B cell (primary cell): ENCODE results near the gene DDX21. TPM values are rescaled to one million over a fixed set of nuclear protein-coding genes. Genes with fewer than 3 reads are reported as not detected.

Experiments used
- ATAC-seq: fragments of 200-7000 bp; cut with Tn5 transposase; one replicate; pipeline ENCODE4 v1.10.0; 2021; ENCODE audit warnings: low read depth, mild to moderate bottlenecking, moderate number of reproducible peaks, moderate library complexity
- CTCF ChIA-PET: fragments of 350-600 bp; sonication (Branson Sonifier 250); formaldehyde crosslinking; loops from one replicate; lab custom pipeline; 2021; ENCODE audit warnings: antibody characterized with exemption, inconsistent platforms; lab: Charles Lee
- POLR2A ChIA-PET: fragments of 350-600 bp; sonication (Branson Sonifier 250); formaldehyde crosslinking; loops from one replicate; lab custom pipeline; 2021; ENCODE audit warnings: antibody characterized with exemption; lab: Charles Lee
- DNase-seq: peaks from one replicate; pipeline ENCODE4 v3.0.0; 2013
- H2AFZ ChIP-seq: 2 replicates; pipeline ENCODE4 v1.6.1; 2012; ENCODE audit warnings: mild to moderate bottlenecking, low read depth, low read length; ENCODE audit not compliant: insufficient read depth, poor library complexity, severe bottlenecking
- H3K27ac ChIP-seq, 2 donors: 1 replicate in 1 of 2; 2 replicates in 1 of 2; pipeline ENCODE4 v1.5.1; 2012 to 2013; ENCODE audit warnings: low read length in 2 of 2, mild to moderate bottlenecking in 2 of 2, moderate library complexity in 1 of 2
- H3K27me3 ChIP-seq, 4 experiments: fragments of 200-600 bp in 1 of 4; sonication (generic) in 1 of 4; replicated peaks in 1 of 4; 1 replicate in 2 of 4; 2 replicates in 2 of 4; pipeline versions ENCODE4 v1.6.1 to v1.7.0; 2013 to 2016; ENCODE audit warnings: low read length in 3 of 4, mild to moderate bottlenecking in 2 of 4, mixed read lengths in 1 of 4, moderate library complexity in 1 of 4; ENCODE audit not compliant: insufficient read depth in 4 of 4, control insufficient read depth in 3 of 4; ENCODE audit errors: control extremely low read depth in 1 of 4
- H3K36me3 ChIP-seq, 2 experiments: replicated peaks in 1 of 2; 1 replicate in 1 of 2; 2 replicates in 1 of 2; pipeline versions ENCODE4 v1.6.1 to v1.7.1; 2013; ENCODE audit warnings: low read length in 1 of 2; ENCODE audit not compliant: insufficient read depth in 2 of 2, control insufficient read depth in 1 of 2; ENCODE audit errors: control extremely low read depth in 1 of 2, extremely low read depth in 1 of 2
- H3K4me1 ChIP-seq, 2 donors: fragments of 200-600 bp in 1 of 2; sonication (generic) in 1 of 2; 1 replicate in 1 of 2; 2 replicates in 1 of 2; pipeline versions ENCODE4 v1.5.1 to v1.6.1; 2013 to 2017; ENCODE audit warnings: low read length in 2 of 2; ENCODE audit not compliant: control insufficient read depth in 2 of 2, insufficient read depth in 2 of 2
- H3K4me2 ChIP-seq: replicated peaks from 2 replicates; pipeline ENCODE3; 2012; ENCODE audit warnings: mild to moderate bottlenecking, low read depth, low read length; ENCODE audit not compliant: poor library complexity, severe bottlenecking
- H3K4me3 ChIP-seq, 5 experiments: fragments of 200-600 bp in 1 of 5; sonication (generic) in 1 of 5; 1 replicate in 3 of 5; 2 replicates in 2 of 5; pipeline versions ENCODE4 v1.5.1 to v1.7.0; 2011 to 2016; ENCODE audit warnings: low read length in 4 of 5, mild to moderate bottlenecking in 4 of 5, low read depth in 2 of 5, control low read depth in 1 of 5, moderate library complexity in 1 of 5; ENCODE audit not compliant: insufficient read depth in 1 of 5; ENCODE audit errors: control extremely low read depth in 1 of 5, extremely low read depth in 1 of 5
- H3K79me2 ChIP-seq: fragments of 200-600 bp; sonication (generic); one replicate; pipeline ENCODE4 v1.6.0; 2016; ENCODE audit warnings: low read length; ENCODE audit not compliant: control insufficient read depth, insufficient read depth
- H3K9ac ChIP-seq: fragments of 200-600 bp; sonication (generic); 2 replicates; pipeline ENCODE4 v1.6.1; 2017; ENCODE audit warnings: mild to moderate bottlenecking, low read length, moderate library complexity
- H3K9me3 ChIP-seq, 3 donors: one replicate each; pipeline versions ENCODE4 v1.6.1 to v1.7.1; 2013; ENCODE audit warnings: low read length in 2 of 3; ENCODE audit not compliant: control insufficient read depth in 2 of 3, insufficient read depth in 1 of 3; ENCODE audit errors: control extremely low read depth in 1 of 3
- H4K20me1 ChIP-seq: 2 replicates; pipeline ENCODE4 v1.6.0; 2012; ENCODE audit warnings: mild to moderate bottlenecking, low read length; ENCODE audit not compliant: insufficient read depth, control insufficient read depth, poor library complexity, severe bottlenecking
- H3K27ac Mint-ChIP-seq: one replicate; pipeline ENCODE4 v1.8.0; 2021; ENCODE audit warnings: mixed read lengths
- H3K27me3 Mint-ChIP-seq: one replicate; pipeline ENCODE4 v1.8.0; 2021; ENCODE audit warnings: mixed read lengths
- H3K4me1 Mint-ChIP-seq: one replicate; pipeline ENCODE4 v1.8.0; 2021; ENCODE audit warnings: mixed read lengths
- H3K4me3 Mint-ChIP-seq: one replicate; pipeline ENCODE4 v1.8.0; 2021; ENCODE audit warnings: mixed read lengths
- H3K9me3 Mint-ChIP-seq: one replicate; pipeline ENCODE4 v1.8.0; 2022; ENCODE audit warnings: mixed read lengths; ENCODE audit not compliant: insufficient read depth
- CTCF ChIP-seq: fragments of 200-600 bp; IDR thresholded peaks from one replicate; pipeline ENCODE4 v1.8.0; 2022; ENCODE audit warnings: antibody characterized with exemption, mild to moderate bottlenecking
- EZH2 ChIP-seq: IDR thresholded peaks from 2 replicates; pipeline ENCODE4 v1.6.1; 2012; ENCODE audit warnings: borderline replicate concordance, low read depth, mild to moderate bottlenecking, moderate library complexity, low read length; ENCODE audit not compliant: insufficient read depth, poor library complexity, severe bottlenecking
- WGBS: methylation state at CpG from one replicate; pipeline ENCODE4 v1.1.5; 2013; ENCODE audit warnings: missing lambda C conversion rate; ENCODE audit not compliant: insufficient coverage; 5-methylcytosine and 5-hydroxymethylcytosine counted together
- intact Hi-C: fragments of 100-400 bp; cut with micrococcal nuclease; formaldehyde crosslinking; loops from one replicate; pipeline ENCODE4 v1.10.0; 2022
- polyA plus RNA-seq: library from polyadenylated mRNA; depleted of rRNA; stranded (reverse); fragments of >200 nt; gene quantifications from 2 replicates; pipeline ENCODE4 v1.2.3, GENCODE V29; 2012
- total RNA-seq, 2 donors: library from RNA; stranded (reverse); fragments of 120-200 nt in 1 of 2; gene quantifications; 1 replicate in 1 of 2; 2 replicates in 1 of 2; pipeline versions ENCODE4 v1.2.3 to v1.2.4, GENCODE V29; 2013 to 2022

The DDX21 gene
- total and polyA plus RNA-seq, 2 donors (not counting 1 experiment from before 2014, with no cell fraction given): 17.8 to 43.5 TPM

GRCh38 chr10:68989317-68989990, 33.5 kb downstream of the DDX21 start:
- peak overlapping the region; percentile 67 to 90 (median 79) for H3K4me3 ChIP-seq
- ATAC-seq (no peak), DNase-seq (no peak)
- H3K27me3 ChIP-seq: no peaks in the 10 kb centered on the region
- ChIA-PET CTCF (interaction anchor here (0.6 to 1.9 kb wide), 4 partner anchors 11 to 105 kb away, joined by 3 to 7 read pairs (median 4); no protein-coding TSS in a partner anchor), POLR2A (interaction anchor here (1.2 to 1.3 kb wide), 2 partner anchors 9 to 33 kb away, joined by 3 to 4 read pairs; partner anchors contain the start of gene DDX21)
- WGBS: 30% methylated on average over 20 of the region's 22 CpGs
- TF ChIP-seq EZH2: no peak
- TF ChIP-seq CTCF: no peak
- peaks cover 41% of the 10 kb centered on the region for H3K4me1 Mint-ChIP-seq
- peaks cover 11% of the 10 kb centered on the region for H4K20me1 ChIP-seq
- H3K4me2 ChIP-seq: peak overlapping the region; percentile 75
- no peaks in the 10 kb centered on the region for H3K9me3 ChIP-seq
- H3K27ac ChIP-seq: peak overlapping the region in 1 of 2 donors; percentile 59
- H3K27ac Mint-ChIP-seq: peak overlapping the region; percentile 91
- peak overlapping the region; percentile 71 for H3K9ac ChIP-seq
- peaks cover 18 to 20% of the 10 kb centered on the region in 2 donors for H3K4me1 ChIP-seq
- intact Hi-C loops: loop anchor here (5.0 kb wide), 1 partner anchor 418 kb away; no protein-coding TSS in a partner anchor
- H3K9me3 Mint-ChIP-seq: no peaks in the 10 kb centered on the region
- H3K4me3 Mint-ChIP-seq: peak overlapping the region; percentile 95
- H3K36me3 ChIP-seq: peaks cover 0 to 6% of the 10 kb centered on the region in 2 experiments
- no peaks in the 10 kb centered on the region for H3K27me3 Mint-ChIP-seq
- H3K79me2 ChIP-seq: peaks cover 34% of the 10 kb centered on the region
- H2AFZ ChIP-seq: peak overlapping the region; percentile 91
